ENCODE measurements around the gene SLC47A2. TPM values are rescaled to one million over a fixed set of nuclear protein-coding genes. Genes with fewer than 3 reads are reported as not detected.
A peak's percentile ranks its signal among the peaks of the same experiment; 100 is the strongest.

SLC47A2 gene
- total and polyA plus RNA-seq, 2 of the 13 experiments (the other 11 are each of a cell fraction or from before 2014, with no cell fraction given) = 0.04 TPM; not detected in 1

DNA sequence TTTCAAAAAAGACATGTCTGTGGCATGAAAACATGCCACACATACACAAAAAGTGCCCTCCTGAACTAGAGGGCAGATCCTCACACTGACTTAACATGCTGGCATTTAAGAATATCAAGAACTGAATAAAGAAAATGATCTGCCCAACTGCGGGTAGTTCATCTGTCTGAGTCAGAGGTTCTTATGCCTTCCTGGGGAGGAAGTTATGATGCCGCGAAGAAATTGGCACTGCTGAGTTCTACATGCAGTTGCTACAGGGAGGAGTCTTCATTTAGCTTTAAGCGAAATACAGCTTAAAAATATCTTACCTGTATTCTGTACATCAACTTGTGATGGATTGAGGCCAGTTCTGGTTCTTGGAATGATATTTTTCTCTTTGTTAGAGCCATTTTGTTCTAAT lies 61.5 kb downstream of the SLC47A2 start (continued):
- TF ChIP-seq ZSCAN12 (CRISPR knock-in tag; IDR thresholded peaks at IDR 0.05) = no peak
- TF ChIP-seq, protein P1, sequence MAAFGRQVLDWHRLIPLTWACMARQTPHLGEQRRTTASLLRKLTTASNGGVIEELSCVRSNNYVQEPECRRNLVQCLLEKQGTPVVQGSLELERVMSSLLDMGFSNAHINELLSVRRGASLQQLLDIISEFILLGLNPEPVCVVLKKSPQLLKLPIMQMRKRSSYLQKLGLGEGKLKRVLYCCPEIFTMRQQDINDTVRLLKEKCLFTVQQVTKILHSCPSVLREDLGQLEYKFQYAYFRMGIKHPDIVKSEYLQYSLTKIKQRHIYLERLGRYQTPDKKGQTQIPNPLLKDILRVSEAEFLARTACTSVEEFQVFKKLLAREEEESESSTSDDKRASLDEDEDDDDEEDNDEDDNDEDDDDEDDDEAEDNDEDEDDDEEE (CRISPR knock-in tag; IDR thresholded peaks at IDR 0.05) = no peak
- TF ChIP-seq MTF2 (CRISPR knock-in tag; IDR thresholded peaks at IDR 0.05; ENCODE audit: borderline replicate concordance) = no peak
- TF ChIP-seq, protein P2, sequence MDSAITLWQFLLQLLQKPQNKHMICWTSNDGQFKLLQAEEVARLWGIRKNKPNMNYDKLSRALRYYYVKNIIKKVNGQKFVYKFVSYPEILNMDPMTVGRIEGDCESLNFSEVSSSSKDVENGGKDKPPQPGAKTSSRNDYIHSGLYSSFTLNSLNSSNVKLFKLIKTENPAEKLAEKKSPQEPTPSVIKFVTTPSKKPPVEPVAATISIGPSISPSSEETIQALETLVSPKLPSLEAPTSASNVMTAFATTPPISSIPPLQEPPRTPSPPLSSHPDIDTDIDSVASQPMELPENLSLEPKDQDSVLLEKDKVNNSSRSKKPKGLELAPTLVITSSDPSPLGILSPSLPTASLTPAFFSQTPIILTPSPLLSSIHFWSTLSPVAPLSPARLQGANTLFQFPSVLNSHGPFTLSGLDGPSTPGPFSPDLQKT (CRISPR knock-in tag; IDR thresholded peaks at IDR 0.05; ENCODE audit: borderline replicate concordance) = no peak

DNA sequence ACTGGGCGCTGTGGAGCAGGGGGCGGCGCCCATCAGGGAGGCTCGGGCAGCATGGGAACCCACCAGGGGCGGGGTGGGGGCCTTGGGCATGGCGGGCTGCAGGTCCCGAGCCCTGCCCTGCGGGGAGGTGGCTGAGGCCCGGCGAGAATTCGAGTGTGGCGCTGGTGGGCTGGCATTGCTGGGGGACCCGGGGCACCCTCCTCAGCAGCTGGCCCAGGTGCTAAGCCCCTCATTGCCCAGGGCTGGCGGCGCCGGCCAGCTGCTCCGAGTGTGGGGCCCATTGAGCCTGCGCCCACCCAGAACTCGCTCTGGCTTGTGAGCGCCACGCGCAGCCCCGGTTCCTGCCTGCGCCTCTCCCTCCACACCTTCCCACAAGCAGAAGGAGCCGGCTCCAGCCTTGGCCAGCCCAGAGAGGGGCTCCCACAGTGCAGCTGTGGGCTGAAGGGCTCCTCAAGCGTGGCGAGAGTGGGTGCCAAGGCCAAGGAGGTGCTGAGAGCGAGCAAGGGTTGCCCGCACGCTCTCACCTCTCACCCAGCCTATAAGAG lies 62.0 kb downstream of the SLC47A2 start:
- FAIRE-seq (no peak), ATAC-seq (no peak), DNase-seq (ENCODE audit: low spot score) (no peak)
- in situ Hi-C loops (cut with HindIII; ENCODE audit: extremely low pct_ligation_motif_present, low pct_unique_long_range_greater_than_20kb) (no loop called here), intact Hi-C loops (cut with micrococcal nuclease; ENCODE audit: unreplicated experiment) (no loop called here)
- H4K20me1 ChIP-seq (ENCODE audit: insufficient read depth, low read length) = no peaks in the 10 kb centered on the region
- no peak overlapping the region for H2AFZ ChIP-seq (ENCODE audit: low read length)
- ChIA-PET POLR2A (interaction anchor here (0.9 to 3.4 kb wide), 3 partner anchors 17 to 49 kb away, joined by 3 to 16 read pairs (median 9); no protein-coding TSS in a partner anchor), CTCF (ENCODE audit: low intra/inter-chr PET ratio, low total read pairs) (no interaction called here)
- H3K79me2 ChIP-seq (ENCODE audit: insufficient read depth, low read length) = peaks cover 77% of the 10 kb centered on the region
- no peaks in the 10 kb centered on the region for H3K27me3 ChIP-seq (ENCODE audit: control insufficient read depth in 1 of 2, insufficient read depth in 2 of 2, low read length in 2 of 2)
- no peak overlapping the region for H3K4me3 ChIP-seq (replicated peaks in 1 of 3; ENCODE audit: insufficient read depth in 1 of 3, low read depth in 2 of 3, low read length in 3 of 3)
- peaks cover 75% of the 10 kb centered on the region for H3K4me1 ChIP-seq (ENCODE audit: insufficient read depth, low read length)
- H3K9me3 ChIP-seq (ENCODE audit: low read length) = no peaks in the 10 kb centered on the region
- no peak overlapping the region for H3K4me2 ChIP-seq (ENCODE audit: low read depth, low read length)
- peaks cover 8 to 45% of the 10 kb centered on the region in 2 experiments for H3K36me3 ChIP-seq (replicated peaks in 1 of 2; ENCODE audit: control insufficient read depth in 1 of 2, insufficient read depth in 2 of 2, low read length in 2 of 2)
- BruUV-seq (replicated peaks) = no TSS peak
- no peak overlapping the region for H3K9ac ChIP-seq (ENCODE audit: insufficient read depth, low read depth, low read length)
- WGBS (ENCODE audit: low lambda C conversion rate) = 100% methylated on average over 6 of the region's 30 CpGs
- no peak overlapping the region for H3K27ac ChIP-seq (ENCODE audit: extremely low read length, insufficient read depth, low read length)
- TF ChIP-seq ZBTB3 (CRISPR knock-in tag; IDR thresholded peaks at IDR 0.05; ENCODE audit: borderline replicate concordance, low read depth) = no peak
- no peak for TF ChIP-seq ZNF781 (CRISPR knock-in tag; IDR thresholded peaks at IDR 0.05; ENCODE audit: borderline replicate concordance, not compliant biosample characterization)
- TF ChIP-seq THYN1 (CRISPR knock-in tag; IDR thresholded peaks at IDR 0.05; ENCODE audit: borderline replicate concordance, low read depth) = no peak
- TF ChIP-seq ZNF850 (CRISPR knock-in tag; conservative IDR thresholded peaks at IDR 0.05) = peak; percentile 100
- 0 out of 2 replicates have a peak, but pooled peaks have one; percentile 20 for TF ChIP-seq HNRNPL (IDR thresholded peaks at IDR 0.05; ENCODE audit: low read depth, low read length)
- TF ChIP-seq MBNL3 (CRISPR knock-in tag; conservative IDR thresholded peaks at IDR 0.05) = no peak
- TF ChIP-seq, protein P3, sequence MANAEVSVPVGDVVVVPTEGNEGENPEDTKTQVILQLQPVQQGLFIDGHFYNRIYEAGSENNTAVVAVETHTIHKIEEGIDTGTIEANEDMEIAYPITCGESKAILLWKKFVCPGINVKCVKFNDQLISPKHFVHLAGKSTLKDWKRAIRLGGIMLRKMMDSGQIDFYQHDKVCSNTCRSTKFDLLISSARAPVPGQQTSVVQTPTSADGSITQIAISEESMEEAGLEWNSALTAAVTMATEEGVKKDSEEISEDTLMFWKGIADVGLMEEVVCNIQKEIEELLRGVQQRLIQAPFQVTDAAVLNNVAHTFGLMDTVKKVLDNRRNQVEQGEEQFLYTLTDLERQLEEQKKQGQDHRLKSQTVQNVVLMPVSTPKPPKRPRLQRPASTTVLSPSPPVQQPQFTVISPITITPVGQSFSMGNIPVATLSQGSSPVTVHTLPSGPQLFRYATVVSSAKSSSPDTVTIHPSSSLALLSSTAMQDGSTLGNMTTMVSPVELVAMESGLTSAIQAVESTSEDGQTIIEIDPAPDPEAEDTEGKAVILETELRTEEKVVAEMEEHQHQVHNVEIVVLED (CRISPR knock-in tag; IDR thresholded peaks at IDR 0.05; ENCODE audit: borderline replicate concordance) = no peak
- peak; percentile 59 for TF ChIP-seq RBFOX2 (IDR thresholded peaks at IDR 0.05; ENCODE audit: low read depth, low read length)
- no peak for TF ChIP-seq TCF7L2 (IDR thresholded peaks at IDR 0.05; ENCODE audit: low read depth, low read length)
- TF ChIP-seq AGO2 (optimal IDR thresholded peaks at IDR 0.05; ENCODE audit: low read depth, low read length) = peak; percentile 42
- TF ChIP-seq AGO1 (IDR thresholded peaks at IDR 0.05; ENCODE audit: low read depth, low read length, poor library complexity, severe bottlenecking) = peak; percentile 60
